ENCODE results near the gene CRYGN. TPM values are rescaled to one million over a fixed set of nuclear protein-coding genes. Genes with fewer than 3 reads are reported as not detected.

The CRYGN gene
- total and polyA plus RNA-seq, 2 of the 13 experiments (the other 11 are each of a cell fraction or from before 2014, with no cell fraction given) = 0.11 TPM; not detected in 1

DNA sequence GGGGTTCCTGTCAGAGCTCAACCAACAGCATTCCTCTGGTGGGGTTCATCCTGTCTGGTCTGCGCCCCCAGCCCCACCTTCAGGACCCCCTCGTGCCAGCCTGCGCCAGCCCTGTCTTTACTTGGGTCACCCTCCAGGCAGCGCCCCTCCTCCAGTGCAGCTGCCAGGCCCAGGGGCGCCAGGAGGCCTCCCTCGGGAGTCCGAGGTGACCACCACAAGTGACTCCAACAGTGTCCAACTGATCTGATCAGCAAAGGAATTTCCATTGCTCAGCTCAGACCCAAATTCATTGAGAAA lies 40.7 kb downstream of the CRYGN start:
- ChIA-PET CTCF (ENCODE audit: low intra/inter-chr PET ratio, low total read pairs) (no interaction called here), POLR2A (no interaction called here)
- no peaks in the 10 kb centered on the region for H3K9me3 ChIP-seq (ENCODE audit: low read length)

More for the DNA sequence above, 40.7 kb downstream of the CRYGN start:
- in situ Hi-C loops (cut with HindIII; ENCODE audit: extremely low pct_ligation_motif_present, low pct_unique_long_range_greater_than_20kb) (no loop called here), intact Hi-C loops (cut with micrococcal nuclease; ENCODE audit: unreplicated experiment) (no loop called here)
- Histone ChIP-seq H3K9ac (ENCODE audit: insufficient read depth, low read depth, low read length) (no peak overlapping the region), H4K20me1 (ENCODE audit: insufficient read depth, low read length) (no peaks in the 10 kb centered on the region), H3K79me2 (ENCODE audit: insufficient read depth, low read length) (no peaks in the 10 kb centered on the region), H3K36me3 (replicated peaks in 1 of 2; ENCODE audit: control insufficient read depth in 1 of 2, insufficient read depth in 2 of 2, low read length in 2 of 2) (no peaks in the 10 kb centered on the region), H3K4me3 (replicated peaks in 1 of 3; ENCODE audit: insufficient read depth in 1 of 3, low read depth in 2 of 3, low read length in 3 of 3) (no peak overlapping the region), H3K27me3 (ENCODE audit: control insufficient read depth in 1 of 2, insufficient read depth in 2 of 2, low read length in 2 of 2) (peaks cover 4 to 65% of the 10 kb centered on the region in 2 experiments; a peak in 3 of 5 replicates), H3K27ac (ENCODE audit: extremely low read length, insufficient read depth, low read length) (no peak overlapping the region), H3K4me1 (ENCODE audit: insufficient read depth, low read length) (peaks cover 23% of the 10 kb centered on the region), H3K4me2 (ENCODE audit: low read depth, low read length) (peak overlapping the region; percentile 7; the same call in 1 of the 2 replicates), H2AFZ (ENCODE audit: low read length) (no peak overlapping the region)
- FAIRE-seq (no peak), DNase-seq (ENCODE audit: low spot score) (no peak), ATAC-seq (no peak)
- no peak for TF ChIP-seq TBP (CRISPR knock-in tag; IDR thresholded peaks at IDR 0.05)
- no peak for TF ChIP-seq BRCA1 (CRISPR knock-in tag; IDR thresholded peaks at IDR 0.05)
- no peak for TF ChIP-seq KDM1A (CRISPR knock-in tag; IDR thresholded peaks at IDR 0.05)
- TF ChIP-seq, protein P1, sequence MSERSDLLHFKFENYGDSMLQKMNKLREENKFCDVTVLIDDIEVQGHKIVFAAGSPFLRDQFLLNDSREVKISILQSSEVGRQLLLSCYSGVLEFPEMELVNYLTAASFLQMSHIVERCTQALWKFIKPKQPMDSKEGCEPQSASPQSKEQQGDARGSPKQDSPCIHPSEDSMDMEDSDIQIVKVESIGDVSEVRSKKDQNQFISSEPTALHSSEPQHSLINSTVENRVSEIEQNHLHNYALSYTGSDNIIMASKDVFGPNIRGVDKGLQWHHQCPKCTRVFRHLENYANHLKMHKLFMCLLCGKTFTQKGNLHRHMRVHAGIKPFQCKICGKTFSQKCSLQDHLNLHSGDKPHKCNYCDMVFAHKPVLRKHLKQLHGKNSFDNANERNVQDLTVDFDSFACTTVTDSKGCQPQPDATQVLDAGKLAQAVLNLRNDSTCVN (CRISPR knock-in tag; IDR thresholded peaks at IDR 0.05; ENCODE audit: borderline replicate concordance) = no peak
- TF ChIP-seq, protein P2, sequence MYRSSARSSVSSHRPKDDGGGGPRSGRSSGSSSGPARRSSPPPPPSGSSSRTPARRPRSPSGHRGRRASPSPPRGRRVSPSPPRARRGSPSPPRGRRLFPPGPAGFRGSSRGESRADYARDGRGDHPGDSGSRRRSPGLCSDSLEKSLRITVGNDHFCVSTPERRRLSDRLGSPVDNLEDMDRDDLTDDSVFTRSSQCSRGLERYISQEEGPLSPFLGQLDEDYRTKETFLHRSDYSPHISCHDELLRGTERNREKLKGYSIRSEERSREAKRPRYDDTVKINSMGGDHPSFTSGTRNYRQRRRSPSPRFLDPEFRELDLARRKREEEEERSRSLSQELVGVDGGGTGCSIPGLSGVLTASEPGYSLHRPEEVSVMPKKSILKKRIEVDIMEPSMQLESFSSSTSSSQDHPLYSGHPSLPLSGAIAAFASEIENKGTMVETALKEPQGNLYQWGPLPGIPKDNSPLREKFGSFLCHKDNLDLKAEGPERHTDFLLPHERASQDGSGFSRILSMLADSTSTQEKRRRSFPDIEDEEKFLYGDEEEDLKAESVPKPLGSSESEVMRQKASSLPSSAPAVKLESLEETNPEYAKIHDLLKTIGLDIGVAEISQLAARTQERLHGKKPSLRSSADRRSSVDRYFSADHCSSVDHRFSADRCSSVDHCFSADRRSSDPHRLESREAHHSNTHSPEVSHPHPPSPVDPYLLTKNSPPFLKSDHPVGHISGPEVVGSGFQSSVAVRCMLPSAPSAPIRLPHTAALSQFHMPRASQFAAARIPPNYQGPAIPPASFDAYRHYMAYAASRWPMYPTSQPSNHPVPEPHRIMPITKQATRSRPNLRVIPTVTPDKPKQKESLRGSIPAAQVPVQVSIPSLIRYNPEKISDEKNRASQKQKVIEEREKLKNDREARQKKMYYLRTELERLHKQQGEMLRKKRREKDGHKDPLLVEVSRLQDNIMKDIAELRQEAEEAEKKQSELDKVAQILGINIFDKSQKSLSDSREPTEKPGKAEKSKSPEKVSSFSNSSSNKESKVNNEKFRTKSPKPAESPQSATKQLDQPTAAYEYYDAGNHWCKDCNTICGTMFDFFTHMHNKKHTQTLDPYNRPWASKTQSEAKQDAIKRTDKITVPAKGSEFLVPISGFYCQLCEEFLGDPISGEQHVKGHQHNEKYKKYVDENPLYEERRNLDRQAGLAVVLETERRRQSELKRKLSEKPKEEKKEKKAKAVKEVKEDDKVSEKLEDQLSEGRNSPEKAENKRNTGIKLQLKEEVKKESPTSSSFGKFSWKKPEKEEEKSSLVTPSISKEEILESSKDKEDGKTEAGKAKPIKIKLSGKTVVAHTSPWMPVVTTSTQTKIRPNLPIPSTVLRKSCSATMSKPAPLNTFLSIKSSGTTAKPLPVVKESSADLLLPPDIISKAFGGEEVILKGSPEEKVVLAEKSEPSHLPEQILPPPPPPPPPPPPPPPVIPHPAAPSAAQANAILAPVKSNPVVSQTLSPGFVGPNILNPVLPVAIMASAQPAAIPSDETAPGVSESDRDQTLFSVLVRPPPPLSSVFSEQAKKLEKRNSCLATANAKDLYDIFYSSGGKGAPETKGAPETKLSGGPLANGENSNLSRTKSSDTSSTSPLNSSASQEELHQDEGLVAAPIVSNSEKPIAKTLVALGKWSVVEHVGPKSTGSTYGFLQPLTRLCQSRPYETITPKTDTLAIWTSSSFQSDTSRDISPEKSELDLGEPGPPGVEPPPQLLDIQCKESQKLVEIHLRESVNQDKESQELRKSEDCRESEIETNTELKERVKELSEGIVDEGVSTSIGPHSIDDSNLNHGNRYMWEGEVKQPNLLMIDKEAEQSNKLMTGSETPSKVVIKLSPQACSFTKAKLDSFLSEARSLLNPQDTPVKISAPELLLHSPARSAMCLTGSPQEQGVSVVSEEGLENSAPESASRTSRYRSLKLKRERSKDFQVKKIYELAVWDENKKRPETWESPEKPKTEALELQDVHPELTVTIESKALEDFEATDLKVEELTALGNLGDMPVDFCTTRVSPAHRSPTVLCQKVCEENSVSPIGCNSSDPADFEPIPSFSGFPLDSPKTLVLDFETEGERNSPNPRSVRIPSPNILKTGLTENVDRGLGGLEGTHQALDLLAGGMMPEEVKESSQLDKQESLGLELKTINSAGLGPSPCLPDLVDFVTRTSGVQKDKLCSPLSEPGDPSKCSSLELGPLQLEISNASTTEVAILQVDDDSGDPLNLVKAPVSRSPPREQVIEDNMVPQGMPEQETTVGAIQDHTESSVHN (CRISPR knock-in tag; IDR thresholded peaks at IDR 0.05) = no peak
- TF ChIP-seq, protein P3, sequence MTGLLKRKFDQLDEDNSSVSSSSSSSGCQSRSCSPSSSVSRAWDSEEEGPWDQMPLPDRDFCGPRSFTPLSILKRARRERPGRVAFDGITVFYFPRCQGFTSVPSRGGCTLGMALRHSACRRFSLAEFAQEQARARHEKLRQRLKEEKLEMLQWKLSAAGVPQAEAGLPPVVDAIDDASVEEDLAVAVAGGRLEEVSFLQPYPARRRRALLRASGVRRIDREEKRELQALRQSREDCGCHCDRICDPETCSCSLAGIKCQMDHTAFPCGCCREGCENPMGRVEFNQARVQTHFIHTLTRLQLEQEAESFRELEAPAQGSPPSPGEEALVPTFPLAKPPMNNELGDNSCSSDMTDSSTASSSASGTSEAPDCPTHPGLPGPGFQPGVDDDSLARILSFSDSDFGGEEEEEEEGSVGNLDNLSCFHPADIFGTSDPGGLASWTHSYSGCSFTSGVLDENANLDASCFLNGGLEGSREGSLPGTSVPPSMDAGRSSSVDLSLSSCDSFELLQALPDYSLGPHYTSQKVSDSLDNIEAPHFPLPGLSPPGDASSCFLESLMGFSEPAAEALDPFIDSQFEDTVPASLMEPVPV (CRISPR knock-in tag; IDR thresholded peaks at IDR 0.05) = no peak
- no peak for TF ChIP-seq ELF3 (CRISPR knock-in tag; IDR thresholded peaks at IDR 0.05)
- TF ChIP-seq, protein P4, sequence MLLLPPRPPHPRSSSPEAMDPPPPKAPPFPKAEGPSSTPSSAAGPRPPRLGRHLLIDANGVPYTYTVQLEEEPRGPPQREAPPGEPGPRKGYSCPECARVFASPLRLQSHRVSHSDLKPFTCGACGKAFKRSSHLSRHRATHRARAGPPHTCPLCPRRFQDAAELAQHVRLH (CRISPR knock-in tag; IDR thresholded peaks at IDR 0.05; ENCODE audit: borderline replicate concordance, low read depth) = no peak
- TF ChIP-seq FLYWCH1 (CRISPR knock-in tag; IDR thresholded peaks at IDR 0.05) = no peak
- TF ChIP-seq NCOA2 (CRISPR knock-in tag; IDR thresholded peaks at IDR 0.05) = no peak
- TF ChIP-seq, protein P5, sequence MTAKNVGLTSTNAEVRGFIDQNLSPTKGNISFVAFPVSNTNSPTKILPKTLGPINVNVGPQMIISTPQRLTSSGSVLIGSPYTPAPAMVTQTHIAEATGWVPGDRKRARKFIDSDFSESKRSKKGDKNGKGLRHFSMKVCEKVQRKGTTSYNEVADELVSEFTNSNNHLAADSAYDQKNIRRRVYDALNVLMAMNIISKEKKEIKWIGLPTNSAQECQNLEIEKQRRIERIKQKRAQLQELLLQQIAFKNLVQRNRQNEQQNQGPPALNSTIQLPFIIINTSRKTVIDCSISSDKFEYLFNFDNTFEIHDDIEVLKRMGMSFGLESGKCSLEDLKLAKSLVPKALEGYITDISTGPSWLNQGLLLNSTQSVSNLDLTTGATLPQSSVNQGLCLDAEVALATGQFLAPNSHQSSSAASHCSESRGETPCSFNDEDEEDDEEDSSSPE (CRISPR knock-in tag; IDR thresholded peaks at IDR 0.05) = no peak
- no peak for TF ChIP-seq ZNF567 (CRISPR knock-in tag; IDR thresholded peaks at IDR 0.05; ENCODE audit: borderline replicate concordance)
- no peak for TF ChIP-seq SETDB1 (CRISPR knock-in tag; IDR thresholded peaks at IDR 0.05; ENCODE audit: borderline replicate concordance)
- TF ChIP-seq SRSF1 (optimal IDR thresholded peaks at IDR 0.05; ENCODE audit: low read depth, low read length) = no peak
- BruUV-seq (replicated peaks) = no TSS peak
- 38% methylated on average over 4 of the region's 7 CpGs for WGBS (ENCODE audit: low lambda C conversion rate)
